Ishikawa (cell line): Measurements from ENCODE around the gene OR9I1.

Experiments used
- CREB1 ChIP-seq: IDR thresholded peaks from 2 replicates; pipeline ENCODE4 v1.6.1; 2012; ENCODE audit warnings: low read depth
- EP300 ChIP-seq: IDR thresholded peaks from 2 replicates; pipeline ENCODE4 v1.6.1; 2012; ENCODE audit warnings: borderline replicate concordance
- FOXM1 ChIP-seq: IDR thresholded peaks from 2 replicates; pipeline ENCODE4 v1.6.1; 2012; ENCODE audit warnings: low read depth, borderline replicate concordance
- NFIC ChIP-seq: IDR thresholded peaks from 2 replicates; pipeline ENCODE4 v1.6.1; 2012
- REST ChIP-seq: IDR thresholded peaks from 2 replicates; pipeline ENCODE4 v1.6.1; 2012; ENCODE audit warnings: low read depth, mild to moderate bottlenecking
- TAF1 ChIP-seq: IDR thresholded peaks from 2 replicates; pipeline ENCODE4 v1.6.1; 2012; ENCODE audit warnings: low read depth, mild to moderate bottlenecking
- USF1 ChIP-seq: IDR thresholded peaks from 2 replicates; pipeline ENCODE4 v1.6.1; 2012

GRCh38 chr11:58097437-58097836 is 27.9 kb downstream of the OR9I1 start:
- TF ChIP-seq USF1 (no peak), FOXM1 (no peak), REST (no peak), NFIC (no peak), TAF1 (no peak), CREB1 (no peak), EP300 (no peak)
